Right lobe of liver (tissue), 4 donors: ENCODE data around the gene SPAM1.

ENCODE experiments used
- POLR2A ChIP-seq: fragments of 450-650 bp; IDR thresholded peaks from one replicate; pipeline ENCODE4 v1.6.1; 2017; ENCODE audit warnings: antibody characterized with exemption, mild to moderate bottlenecking
- TF ChIP-seq, protein P1 (sequence below), 4 donors: fragments of 200-600 bp in 3 of 4; fragments of 450-650 bp in 1 of 4; IDR thresholded peaks; one replicate each; pipeline versions ENCODE4 v1.5.1 to v1.8.0; 2016 to 2022; ENCODE audit warnings: antibody characterized with exemption in 4 of 4, mild to moderate bottlenecking in 2 of 4
- donor health status: DM: no; HTN: no; CAD: no.
- donor health status: DM: no; HTN: no; CAD: no.
- donor health status: DM: no; HTN: yes; CAD: no.

GRCh38 chr7:123966936-123967335, 41.9 kb downstream of the SPAM1 start:
- TF ChIP-seq, protein P1, sequence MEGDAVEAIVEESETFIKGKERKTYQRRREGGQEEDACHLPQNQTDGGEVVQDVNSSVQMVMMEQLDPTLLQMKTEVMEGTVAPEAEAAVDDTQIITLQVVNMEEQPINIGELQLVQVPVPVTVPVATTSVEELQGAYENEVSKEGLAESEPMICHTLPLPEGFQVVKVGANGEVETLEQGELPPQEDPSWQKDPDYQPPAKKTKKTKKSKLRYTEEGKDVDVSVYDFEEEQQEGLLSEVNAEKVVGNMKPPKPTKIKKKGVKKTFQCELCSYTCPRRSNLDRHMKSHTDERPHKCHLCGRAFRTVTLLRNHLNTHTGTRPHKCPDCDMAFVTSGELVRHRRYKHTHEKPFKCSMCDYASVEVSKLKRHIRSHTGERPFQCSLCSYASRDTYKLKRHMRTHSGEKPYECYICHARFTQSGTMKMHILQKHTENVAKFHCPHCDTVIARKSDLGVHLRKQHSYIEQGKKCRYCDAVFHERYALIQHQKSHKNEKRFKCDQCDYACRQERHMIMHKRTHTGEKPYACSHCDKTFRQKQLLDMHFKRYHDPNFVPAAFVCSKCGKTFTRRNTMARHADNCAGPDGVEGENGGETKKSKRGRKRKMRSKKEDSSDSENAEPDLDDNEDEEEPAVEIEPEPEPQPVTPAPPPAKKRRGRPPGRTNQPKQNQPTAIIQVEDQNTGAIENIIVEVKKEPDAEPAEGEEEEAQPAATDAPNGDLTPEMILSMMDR (IDR thresholded peaks at IDR 0.05) = no peak
- TF ChIP-seq POLR2A = no peak
